H9 (cell line): ENCODE results near the gene CHMP4A. TPM values are rescaled to one million over a fixed set of nuclear protein-coding genes. Genes with fewer than 3 reads are reported as not detected.

Source experiments
- DNase-seq: peaks from one replicate; pipeline ENCODE4 v3.0.0-alpha.2; 2017
- H2AFZ ChIP-seq: one replicate; pipeline ENCODE4 v1.6.1; 2013; ENCODE audit warnings: mild to moderate bottlenecking, low read length, control low read depth, moderate library complexity
- H2AK5ac ChIP-seq: 2 replicates; pipeline ENCODE4 v1.6.1; 2013; ENCODE audit warnings: low read length, control low read depth, mixed read lengths; ENCODE audit not compliant: insufficient read length
- H2BK120ac ChIP-seq: one replicate; pipeline ENCODE4 v1.6.1; 2013; ENCODE audit warnings: low read depth, mild to moderate bottlenecking, low read length, control low read depth, inconsistent platforms; ENCODE audit not compliant: poor library complexity, severe bottlenecking
- H2BK12ac ChIP-seq: 2 replicates; pipeline ENCODE4 v1.6.1; 2013; ENCODE audit warnings: low read length, control low read depth, mixed read lengths, low read depth; ENCODE audit not compliant: insufficient read length
- H2BK15ac ChIP-seq: 2 replicates; pipeline ENCODE4 v1.6.1; 2013; ENCODE audit warnings: low read depth, low read length, control low read depth
- H2BK20ac ChIP-seq: one replicate; pipeline ENCODE4 v1.6.1; 2013; ENCODE audit warnings: low read depth, mild to moderate bottlenecking, low read length, control low read depth, inconsistent platforms; ENCODE audit not compliant: poor library complexity, severe bottlenecking
- H2BK5ac ChIP-seq: 2 replicates; pipeline ENCODE4 v1.6.1; 2013; ENCODE audit warnings: low read length, control low read depth, mixed read lengths; ENCODE audit not compliant: insufficient read length
- H3K14ac ChIP-seq: 2 replicates; pipeline ENCODE4 v1.6.1; 2013; ENCODE audit warnings: low read length, control low read depth; ENCODE audit not compliant: insufficient read depth
- H3K18ac ChIP-seq: 2 replicates; pipeline ENCODE4 v1.6.1; 2013; ENCODE audit warnings: low read depth, mild to moderate bottlenecking, mixed read lengths, low read length, control low read depth; ENCODE audit not compliant: insufficient read length
- H3K23ac ChIP-seq: 2 replicates; pipeline ENCODE4 v1.6.1; 2013; ENCODE audit warnings: low read length, control low read depth, mixed read lengths, low read depth; ENCODE audit not compliant: insufficient read length
- H3K23me2 ChIP-seq: 2 replicates; pipeline ENCODE4 v1.6.1; 2013; ENCODE audit warnings: low read depth, mild to moderate bottlenecking, mixed read lengths, low read length, control low read depth; ENCODE audit not compliant: insufficient read length, poor library complexity, severe bottlenecking
- H3K27ac ChIP-seq: 2 replicates; pipeline ENCODE4 v1.5.1; 2013; ENCODE audit warnings: low read length, control low read depth, mixed read lengths, low read depth; ENCODE audit not compliant: insufficient read length
- H3K27me3 ChIP-seq: 2 replicates; pipeline ENCODE4 v1.6.1; 2013; ENCODE audit warnings: low read length, control low read depth, inconsistent platforms; ENCODE audit not compliant: insufficient read depth
- H3K4ac ChIP-seq: 2 replicates; pipeline ENCODE4 v1.6.1; 2013; ENCODE audit warnings: low read depth, mild to moderate bottlenecking, control low read depth, inconsistent platforms, low read length, moderate library complexity
- H3K4me1 ChIP-seq: 2 replicates; pipeline ENCODE4 v1.6.1; 2013; ENCODE audit warnings: low read length, control low read depth, inconsistent platforms; ENCODE audit not compliant: insufficient read depth
- H3K4me2 ChIP-seq: 2 replicates; pipeline ENCODE4 v1.6.1; 2013; ENCODE audit warnings: low read length, control low read depth, mixed read lengths; ENCODE audit not compliant: insufficient read length, insufficient read depth
- H3K56ac ChIP-seq: 2 replicates; pipeline ENCODE4 v1.6.1; 2013; ENCODE audit warnings: low read depth, mild to moderate bottlenecking, mixed read lengths, low read length, control low read depth; ENCODE audit not compliant: insufficient read length
- H3K79me1 ChIP-seq: 2 replicates; pipeline ENCODE4 v1.6.1; 2013; ENCODE audit warnings: low read depth, mild to moderate bottlenecking, moderate library complexity, low read length, control low read depth, inconsistent platforms; ENCODE audit not compliant: insufficient read depth, poor library complexity, severe bottlenecking
- H3K79me2 ChIP-seq: 2 replicates; pipeline ENCODE4 v1.6.1; 2013; ENCODE audit warnings: low read length, control low read depth, inconsistent platforms; ENCODE audit not compliant: insufficient read depth
- H3K9ac ChIP-seq: 2 replicates; pipeline ENCODE4 v1.6.1; 2013; ENCODE audit warnings: low read length, control low read depth, mixed read lengths; ENCODE audit not compliant: insufficient read length; ENCODE audit errors: extremely low read depth
- H3K9me3 ChIP-seq: one replicate; pipeline ENCODE4 v1.6.1; 2013; ENCODE audit warnings: low read depth, low read length, inconsistent platforms; ENCODE audit not compliant: control insufficient read depth
- H3T11ph ChIP-seq: one replicate; pipeline ENCODE4 v1.6.1; 2013; ENCODE audit warnings: mild to moderate bottlenecking, low read length, control low read depth, inconsistent platforms
- H4K20me1 ChIP-seq: one replicate; pipeline ENCODE4 v1.6.1; 2013; ENCODE audit not compliant: control insufficient read depth, insufficient read length, insufficient read depth
- H4K5ac ChIP-seq: 2 replicates; pipeline ENCODE4 v1.6.1; 2013; ENCODE audit warnings: low read depth, mild to moderate bottlenecking, mixed read lengths, low read length, control low read depth; ENCODE audit not compliant: insufficient read length
- H4K8ac ChIP-seq: replicated peaks from 2 replicates; pipeline ENCODE4 v1.6.1; 2013; ENCODE audit warnings: low read length, control low read depth, mixed read lengths, low read depth; ENCODE audit not compliant: insufficient read length
- H4K91ac ChIP-seq: 2 replicates; pipeline ENCODE4 v1.6.1; 2013; ENCODE audit warnings: low read depth, mild to moderate bottlenecking, moderate library complexity, mixed read lengths, low read length, control low read depth; ENCODE audit not compliant: insufficient read length
- H3K27ac Mint-ChIP-seq, 3 experiments: 2 replicates in 2 of 3; 3 replicates in 1 of 3; pipeline ENCODE4 v1.8.0; 2020 to 2021; ENCODE audit warnings: mixed read lengths in 3 of 3, mild to moderate bottlenecking in 1 of 3, moderate library complexity in 1 of 3
- H3K27me3 Mint-ChIP-seq: 2 replicates; pipeline ENCODE4 v1.8.0; 2021; ENCODE audit warnings: low read depth, mild to moderate bottlenecking, moderate library complexity, mixed read lengths
- H3K36me3 Mint-ChIP-seq, 3 experiments: 2 replicates in 2 of 3; 3 replicates in 1 of 3; pipeline ENCODE4 v1.8.0; 2020 to 2021; ENCODE audit warnings: low read depth in 3 of 3, mixed read lengths in 3 of 3; ENCODE audit not compliant: insufficient read depth in 1 of 3
- H3K4me1 Mint-ChIP-seq, 2 experiments: 2 replicates each; pipeline ENCODE4 v1.8.0; 2020; ENCODE audit warnings: mixed read lengths in 2 of 2
- H3K4me3 Mint-ChIP-seq, 2 experiments: 2 replicates in 1 of 2; 3 replicates in 1 of 2; pipeline ENCODE4 v1.8.0; 2020 to 2021; ENCODE audit warnings: mild to moderate bottlenecking in 2 of 2, mixed read lengths in 2 of 2, moderate library complexity in 1 of 2
- H3K9me3 Mint-ChIP-seq, 2 experiments: 2 replicates in 1 of 2; 3 replicates in 1 of 2; pipeline ENCODE4 v1.8.0; 2020; ENCODE audit warnings: mild to moderate bottlenecking in 2 of 2, mixed read lengths in 2 of 2, moderate library complexity in 1 of 2
- CTCF ChIP-seq: fragments of 200-600 bp; sonication (generic); conservative IDR thresholded peaks from 3 replicates; pipeline ENCODE4 v1.8.0; 2021; ENCODE audit warnings: antibody characterized with exemption, mild to moderate bottlenecking
- WGBS: extraction: QIAGEN DNeasy Blood & Tissue Kit; methylation state at CpG from one replicate; pipeline ENCODE4 v1.1.7; 2013; ENCODE audit warnings: missing lambda C conversion rate, low lambda C conversion rate, mixed read lengths; ENCODE audit not compliant: insufficient read length; ENCODE audit errors: extremely low coverage; 5-methylcytosine and 5-hydroxymethylcytosine counted together
- total RNA-seq: library from RNA; stranded (reverse); gene quantifications from 2 replicates; pipeline ENCODE4 v1.2.1, GENCODE V29; 2021

The CHMP4A gene
- total RNA-seq, 1 experiment from 2014 or later: 46.2 TPM

GRCh38 chr14:24261969-24262327 is 48.7 kb upstream of the CHMP4A start:
- H4K8ac ChIP-seq: no peak overlapping the region
- no peaks in the 10 kb centered on the region for H3K4me1 ChIP-seq
- H2AK5ac ChIP-seq: no peak overlapping the region
- H3K4ac ChIP-seq: no peak overlapping the region
- Mint-ChIP-seq H3K27me3 (no peaks in the 10 kb centered on the region; the same call in 1 of the 2 replicates), H3K27ac (no peak overlapping the region), H3K9me3 (no peaks in the 10 kb centered on the region), H3K4me3 (no peak overlapping the region), H3K4me1 (no peaks in the 10 kb centered on the region; a peak in 2 of 4 replicates), H3K36me3 (peaks cover under 1 to 12% (median 9%) of the 10 kb centered on the region in 3 experiments; a peak in 5 of 7 replicates)
- H3K4me2 ChIP-seq: no peak overlapping the region
- H4K5ac ChIP-seq: no peak overlapping the region
- no peaks in the 10 kb centered on the region for H4K20me1 ChIP-seq
- H3T11ph ChIP-seq: no peak overlapping the region
- no peak for TF ChIP-seq CTCF
- H3K14ac ChIP-seq: no peak overlapping the region; the same call in 1 of the 2 replicates
- no peak overlapping the region for H3K27ac ChIP-seq
- DNase-seq: no peak
- H3K18ac ChIP-seq: no peak overlapping the region
- no peaks in the 10 kb centered on the region for H3K9me3 ChIP-seq
- H2BK5ac ChIP-seq: no peak overlapping the region
- no peaks in the 10 kb centered on the region for H3K27me3 ChIP-seq
- H3K79me1 ChIP-seq: no peaks in the 10 kb centered on the region
- H2BK120ac ChIP-seq: no peak overlapping the region
- no peak overlapping the region for H3K23ac ChIP-seq
- no peak overlapping the region for H2BK12ac ChIP-seq
- no peak overlapping the region for H2BK15ac ChIP-seq
- no peaks in the 10 kb centered on the region for H3K23me2 ChIP-seq
- H2BK20ac ChIP-seq: no peak overlapping the region
- no peak overlapping the region for H4K91ac ChIP-seq
- H2AFZ ChIP-seq: no peak overlapping the region
- no peaks in the 10 kb centered on the region for H3K79me2 ChIP-seq
- H3K56ac ChIP-seq: no peak overlapping the region
- no CpG with 5 or more reads among the region's 19 CpGs for WGBS
- H3K9ac ChIP-seq: no peak overlapping the region
